ENCODE measurements around the gene LONRF2. TPM values are rescaled to one million over a fixed set of nuclear protein-coding genes. Genes with fewer than 3 reads are reported as not detected.

LONRF2 gene
- total and polyA plus RNA-seq, 2 of the 4 experiments (the other 2 are of a cell fraction): 0.19 to 0.54 TPM

- H3K23ac ChIP-seq (ENCODE audit: low read depth, low read length): no peak overlapping the region
- no peak overlapping the region for H3K4me3 ChIP-seq (ENCODE audit: insufficient read depth, low read depth, low read length)
- no peak overlapping the region for H3K56ac ChIP-seq (ENCODE audit: extremely low read depth, insufficient read depth, low read length)
- TF ChIP-seq CHD1 (IDR thresholded peaks at IDR 0.05; ENCODE audit: low read depth, low read length) (no peak), MAFK (IDR thresholded peaks at IDR 0.05; ENCODE audit: low read depth, low read length) (no peak), NFE2L2 (IDR thresholded peaks at IDR 0.05; ENCODE audit: low read depth, low read length) (no peak), POLR2A (IDR thresholded peaks at IDR 0.05; ENCODE audit: low read depth, low read length) (no peak), MXI1 (IDR thresholded peaks at IDR 0.05; ENCODE audit: borderline replicate concordance, low read depth, low read length) (no peak), RCOR1 (IDR thresholded peaks at IDR 0.05; ENCODE audit: insufficient replicate concordance, low read length) (no peak), SMC3 (IDR thresholded peaks at IDR 0.05; ENCODE audit: low read depth, low read length) (no peak), CTCF (conservative IDR thresholded peaks at IDR 0.05; ENCODE audit: low read depth, low read length) (no peak), CEBPB (IDR thresholded peaks at IDR 0.05; ENCODE audit: low read depth, low read length) (no peak), USF2 (IDR thresholded peaks at IDR 0.05; ENCODE audit: low read depth, low read length) (no peak), BHLHE40 (IDR thresholded peaks at IDR 0.05; ENCODE audit: low read depth, low read length) (no peak), RAD21 (IDR thresholded peaks at IDR 0.05; ENCODE audit: low read length) (no peak), RFX5 (IDR thresholded peaks at IDR 0.05; ENCODE audit: low read depth, low read length) (no peak), MAZ (IDR thresholded peaks at IDR 0.05; ENCODE audit: borderline replicate concordance, low read depth, low read length) (no peak), FOS (IDR thresholded peaks at IDR 0.05; ENCODE audit: low read depth, low read length) (no peak)
- TF ChIP-seq, protein P1, sequence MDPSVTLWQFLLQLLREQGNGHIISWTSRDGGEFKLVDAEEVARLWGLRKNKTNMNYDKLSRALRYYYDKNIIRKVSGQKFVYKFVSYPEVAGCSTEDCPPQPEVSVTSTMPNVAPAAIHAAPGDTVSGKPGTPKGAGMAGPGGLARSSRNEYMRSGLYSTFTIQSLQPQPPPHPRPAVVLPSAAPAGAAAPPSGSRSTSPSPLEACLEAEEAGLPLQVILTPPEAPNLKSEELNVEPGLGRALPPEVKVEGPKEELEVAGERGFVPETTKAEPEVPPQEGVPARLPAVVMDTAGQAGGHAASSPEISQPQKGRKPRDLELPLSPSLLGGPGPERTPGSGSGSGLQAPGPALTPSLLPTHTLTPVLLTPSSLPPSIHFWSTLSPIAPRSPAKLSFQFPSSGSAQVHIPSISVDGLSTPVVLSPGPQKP (IDR thresholded peaks at IDR 0.05; ENCODE audit: borderline replicate concordance, low read depth, low read length): no peak
- ChIA-PET CTCF (no interaction called here), POLR2A (ENCODE audit: unreplicated experiment) (interaction anchor here (1.1 kb wide), 1 partner anchor 153 kb away, joined by 3 read pairs; no protein-coding TSS in a partner anchor)
- ATAC-seq (ENCODE audit: low read depth): no peak
- 70% methylated on average over 2 of the region's 8 CpGs; no CpG with 5 or more reads in 1 of the 2 experiments for WGBS, 2 experiments (ENCODE audit: extremely low coverage in 2 of 2, insufficient read length in 1 of 2)
- H2BK5ac ChIP-seq (ENCODE audit: low read depth, low read length, poor library complexity, severe bottlenecking): no peak overlapping the region
- no peak overlapping the region for H4K91ac ChIP-seq (ENCODE audit: insufficient read depth, low read depth, low read length)
- intact Hi-C loops (cut with micrococcal nuclease): no loop called here
- no peak for DNase-seq
- no peaks in the 10 kb centered on the region for H4K20me1 ChIP-seq (ENCODE audit: insufficient read depth, low read length)
- H2AFZ ChIP-seq (replicated peaks; ENCODE audit: low read length, poor library complexity): no peak overlapping the region
- no peak overlapping the region for H2AK5ac ChIP-seq (ENCODE audit: low read depth, low read length)
- H3K27me3 ChIP-seq (ENCODE audit: control insufficient read depth, insufficient read depth, low read length): peaks cover 5% of the 10 kb centered on the region; the same call in 1 of the 2 replicates
- no peak overlapping the region for H4K8ac ChIP-seq (ENCODE audit: low read depth in 2 of 2, low read length in 2 of 2)
- H3K4me2 ChIP-seq (ENCODE audit: low read depth, low read length): no peak overlapping the region
- no peak overlapping the region for H3K9ac ChIP-seq (ENCODE audit: low read depth, low read length)
- H3K79me1 ChIP-seq (ENCODE audit: low read depth in 1 of 2, low read length in 2 of 2): no peaks in the 10 kb centered on the region
- in situ Hi-C loops (cut with MboI; ENCODE audit: low sequenced_read_pairs): loop anchor here (25.0 kb wide), 1 partner anchor 1097 kb away; the partner anchor contains the start of genes LIPT1 and TSGA10
- H2AK9ac ChIP-seq (replicated peaks; ENCODE audit: low read depth, low read length, poor library complexity): no peak overlapping the region
- H3K9me3 ChIP-seq (ENCODE audit: control insufficient read depth, insufficient read depth, low read length): no peaks in the 10 kb centered on the region; the same call in 1 of the 2 replicates
- H3K9me1 ChIP-seq (ENCODE audit: insufficient read depth, low read length): peaks cover 3% of the 10 kb centered on the region; the same call in 1 of the 2 replicates
- no peak overlapping the region for H3K14ac ChIP-seq (replicated peaks; ENCODE audit: low read depth, low read length)
- no peak overlapping the region for H3K27ac ChIP-seq (ENCODE audit: insufficient read depth, low read length)
- no peak overlapping the region for H2BK120ac ChIP-seq (ENCODE audit: low read depth, low read length)
- no peaks in the 10 kb centered on the region for H3K36me3 ChIP-seq (ENCODE audit: control insufficient read depth, insufficient read depth, low read length)
- no peak overlapping the region for H3K18ac ChIP-seq (ENCODE audit: low read depth, low read length)
- dilution Hi-C loops (cut with HindIII; ENCODE audit: low sequenced_read_pairs, unreplicated experiment): no loop called here
- H3K4me1 ChIP-seq (ENCODE audit: control insufficient read depth, insufficient read depth, low read length): peaks cover 5% of the 10 kb centered on the region; the same call in 1 of the 2 replicates
- H2BK20ac ChIP-seq (ENCODE audit: low read depth, low read length): no peak overlapping the region; the same call in 1 of the 2 replicates
- no peak overlapping the region for H3K4ac ChIP-seq (ENCODE audit: low read depth, low read length)
- BruUV-seq (replicated peaks): no TSS peak
- H2BK15ac ChIP-seq (ENCODE audit: low read depth, low read length): no peak overlapping the region
- H4K5ac ChIP-seq (ENCODE audit: low read depth, low read length): no peak overlapping the region
Observed at GRCh38 chr2:100259106-100259505, 63.2 kb downstream of the LONRF2 start.

Measured in IMR-90 (cell line).